ENCODE data around the gene AIFM3.
A peak's percentile ranks its signal among the peaks of the same experiment; 100 is the strongest.

Gene AIFM3

DNA sequence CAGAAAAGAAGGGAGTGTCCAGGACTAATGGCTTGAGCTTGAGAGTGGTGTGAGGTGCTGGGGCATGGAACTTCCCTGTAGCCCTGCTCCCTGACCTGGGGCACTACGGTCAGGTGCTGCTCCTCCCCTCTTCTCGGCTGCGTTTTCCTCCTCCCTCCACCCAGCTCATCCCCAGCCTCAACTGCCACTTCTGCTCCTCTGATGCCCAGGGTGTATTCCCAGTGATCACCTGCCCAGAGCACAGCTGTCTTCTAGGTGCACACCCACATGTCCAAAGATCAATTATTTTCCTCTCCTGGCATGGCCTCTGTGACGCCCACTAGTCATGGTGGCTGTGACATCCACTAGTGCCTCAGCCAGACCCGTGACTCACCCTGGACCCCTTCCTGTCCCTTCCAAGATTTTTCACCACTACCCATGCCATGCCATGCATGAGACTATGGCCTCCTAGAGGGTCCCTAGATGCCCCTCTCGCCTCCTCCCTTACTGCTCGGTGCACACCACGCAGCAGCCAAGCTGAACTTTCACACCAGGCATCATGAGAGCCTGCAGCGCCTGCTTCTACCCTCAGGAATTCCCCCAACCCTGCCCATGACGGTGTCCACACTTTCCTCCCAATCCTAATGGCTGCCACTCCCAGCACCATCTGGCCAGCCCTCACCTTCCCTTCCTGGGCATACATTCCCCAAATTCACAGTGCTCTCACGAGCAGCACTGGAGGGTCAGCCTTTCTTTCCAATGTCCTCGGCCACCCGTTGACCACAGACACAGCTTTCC, 49.8 kb downstream of the AIFM3 start:
- H3K27ac Mint-ChIP-seq = peak overlapping the region; percentile 80
- H3K36me3 Mint-ChIP-seq (ENCODE audit: low read depth) = no peaks in the 10 kb centered on the region
- H3K4me1 Mint-ChIP-seq = peaks cover 77% of the 10 kb centered on the region
- peak overlapping the region; percentile 67 for H3K4me3 Mint-ChIP-seq
- no peak for DNase-seq
- peaks cover 11% of the 10 kb centered on the region for H3K27me3 Mint-ChIP-seq (ENCODE audit: low read depth, poor library complexity)
- TF ChIP-seq, protein P1, sequence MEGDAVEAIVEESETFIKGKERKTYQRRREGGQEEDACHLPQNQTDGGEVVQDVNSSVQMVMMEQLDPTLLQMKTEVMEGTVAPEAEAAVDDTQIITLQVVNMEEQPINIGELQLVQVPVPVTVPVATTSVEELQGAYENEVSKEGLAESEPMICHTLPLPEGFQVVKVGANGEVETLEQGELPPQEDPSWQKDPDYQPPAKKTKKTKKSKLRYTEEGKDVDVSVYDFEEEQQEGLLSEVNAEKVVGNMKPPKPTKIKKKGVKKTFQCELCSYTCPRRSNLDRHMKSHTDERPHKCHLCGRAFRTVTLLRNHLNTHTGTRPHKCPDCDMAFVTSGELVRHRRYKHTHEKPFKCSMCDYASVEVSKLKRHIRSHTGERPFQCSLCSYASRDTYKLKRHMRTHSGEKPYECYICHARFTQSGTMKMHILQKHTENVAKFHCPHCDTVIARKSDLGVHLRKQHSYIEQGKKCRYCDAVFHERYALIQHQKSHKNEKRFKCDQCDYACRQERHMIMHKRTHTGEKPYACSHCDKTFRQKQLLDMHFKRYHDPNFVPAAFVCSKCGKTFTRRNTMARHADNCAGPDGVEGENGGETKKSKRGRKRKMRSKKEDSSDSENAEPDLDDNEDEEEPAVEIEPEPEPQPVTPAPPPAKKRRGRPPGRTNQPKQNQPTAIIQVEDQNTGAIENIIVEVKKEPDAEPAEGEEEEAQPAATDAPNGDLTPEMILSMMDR (IDR thresholded peaks at IDR 0.05) = no peak
- peaks cover 4% of the 10 kb centered on the region for H3K9me3 Mint-ChIP-seq

DNA sequence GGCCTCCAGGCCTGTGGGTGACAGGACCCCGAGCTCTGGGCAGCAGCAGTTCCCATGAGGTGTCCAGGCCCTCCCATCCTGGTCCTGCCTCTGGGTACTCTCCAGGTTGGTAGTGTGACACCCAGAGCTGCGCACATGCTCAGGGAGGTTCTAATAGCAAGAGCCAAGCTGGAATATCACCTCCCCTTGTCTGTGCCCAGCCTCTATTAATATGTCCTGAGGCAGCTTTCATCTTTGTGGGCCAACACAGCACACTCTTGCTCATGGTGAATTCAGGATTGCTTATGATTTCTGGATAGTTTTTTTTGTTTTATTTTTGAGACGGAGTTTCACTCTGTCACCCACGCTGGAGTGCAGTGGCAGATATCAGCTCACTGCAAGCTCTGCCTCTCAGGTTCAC, 51.3 kb downstream of the AIFM3 start:
- Mint-ChIP-seq H3K4me3 (no peak overlapping the region), H3K36me3 (ENCODE audit: low read depth) (no peaks in the 10 kb centered on the region), H3K27me3 (ENCODE audit: low read depth, poor library complexity) (peaks cover 11% of the 10 kb centered on the region), H3K9me3 (peaks cover 4% of the 10 kb centered on the region), H3K27ac (peak overlapping the region; percentile 39), H3K4me1 (peaks cover 62% of the 10 kb centered on the region)
- DNase-seq = no peak
- TF ChIP-seq, protein P1 (IDR thresholded peaks at IDR 0.05) = no peak

DNA sequence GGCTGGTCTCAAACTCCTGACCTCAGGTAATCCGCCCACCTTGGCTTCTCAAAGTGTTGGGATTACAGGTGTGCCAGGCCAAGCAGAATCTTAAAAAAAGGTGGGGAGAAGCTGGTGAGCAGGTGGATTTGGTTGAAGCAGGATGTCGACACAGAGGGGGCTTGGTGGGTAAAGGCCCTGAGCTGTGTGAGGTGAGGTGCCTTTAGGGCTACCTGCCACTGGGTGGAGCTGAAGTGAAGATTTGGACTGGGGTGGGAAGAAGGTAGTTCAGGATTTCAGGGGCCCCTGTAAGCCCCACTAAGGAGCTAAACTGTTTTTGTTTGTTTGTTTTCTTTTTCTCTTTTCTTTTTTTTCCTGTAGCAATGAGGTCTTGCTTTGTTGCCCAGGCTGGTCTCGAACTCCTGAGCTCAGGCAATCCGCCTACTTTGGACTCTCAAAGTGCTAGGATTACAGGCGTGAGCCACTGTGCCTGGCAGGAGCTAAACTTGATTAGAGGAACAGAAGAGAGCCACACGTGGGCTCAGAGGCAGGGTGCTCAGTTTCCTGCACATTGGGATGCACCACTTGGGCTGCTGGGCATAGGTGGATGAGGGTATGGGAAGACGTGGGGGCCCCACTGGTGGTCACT, 53.9 kb downstream of the AIFM3 start:
- TF ChIP-seq, protein P1 (IDR thresholded peaks at IDR 0.05) = peak; percentile 15
- DNase-seq = no peak
- no peak overlapping the region for H3K4me3 Mint-ChIP-seq
- H3K4me1 Mint-ChIP-seq = peaks cover 41% of the 10 kb centered on the region
- H3K9me3 Mint-ChIP-seq = peaks cover 4% of the 10 kb centered on the region
- peaks cover 11% of the 10 kb centered on the region for H3K27me3 Mint-ChIP-seq (ENCODE audit: low read depth, poor library complexity)
- H3K27ac Mint-ChIP-seq = no peak overlapping the region
- no peaks in the 10 kb centered on the region for H3K36me3 Mint-ChIP-seq (ENCODE audit: low read depth)

DNA sequence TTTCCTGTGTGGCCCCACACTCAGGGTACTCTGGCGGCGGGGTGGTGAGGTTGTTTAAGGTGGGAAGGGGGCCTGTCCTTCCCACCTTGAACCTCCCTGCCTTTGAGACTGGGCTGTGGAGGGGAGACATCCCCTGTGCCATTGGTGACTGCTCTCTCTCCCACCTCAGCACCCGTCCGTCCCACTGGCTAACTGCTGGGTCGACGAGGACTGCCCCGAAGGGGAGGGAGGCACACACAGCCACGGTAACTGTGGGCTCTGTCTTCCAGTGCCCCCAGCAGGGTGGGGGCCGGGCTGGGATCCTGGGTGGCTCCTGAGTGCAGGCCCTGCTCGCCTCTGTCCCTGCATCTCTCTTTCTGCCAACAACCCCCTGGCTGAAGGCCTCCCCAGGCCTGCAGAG, 55.5 kb downstream of the AIFM3 start:
- Mint-ChIP-seq H3K4me1 (peaks cover 26% of the 10 kb centered on the region), H3K27ac (no peak overlapping the region), H3K36me3 (ENCODE audit: low read depth) (no peaks in the 10 kb centered on the region), H3K9me3 (peaks cover 4% of the 10 kb centered on the region), H3K4me3 (no peak overlapping the region), H3K27me3 (ENCODE audit: low read depth, poor library complexity) (peaks cover 6% of the 10 kb centered on the region)
- TF ChIP-seq, protein P1 (IDR thresholded peaks at IDR 0.05) = no peak
- no peak for DNase-seq

DNA sequence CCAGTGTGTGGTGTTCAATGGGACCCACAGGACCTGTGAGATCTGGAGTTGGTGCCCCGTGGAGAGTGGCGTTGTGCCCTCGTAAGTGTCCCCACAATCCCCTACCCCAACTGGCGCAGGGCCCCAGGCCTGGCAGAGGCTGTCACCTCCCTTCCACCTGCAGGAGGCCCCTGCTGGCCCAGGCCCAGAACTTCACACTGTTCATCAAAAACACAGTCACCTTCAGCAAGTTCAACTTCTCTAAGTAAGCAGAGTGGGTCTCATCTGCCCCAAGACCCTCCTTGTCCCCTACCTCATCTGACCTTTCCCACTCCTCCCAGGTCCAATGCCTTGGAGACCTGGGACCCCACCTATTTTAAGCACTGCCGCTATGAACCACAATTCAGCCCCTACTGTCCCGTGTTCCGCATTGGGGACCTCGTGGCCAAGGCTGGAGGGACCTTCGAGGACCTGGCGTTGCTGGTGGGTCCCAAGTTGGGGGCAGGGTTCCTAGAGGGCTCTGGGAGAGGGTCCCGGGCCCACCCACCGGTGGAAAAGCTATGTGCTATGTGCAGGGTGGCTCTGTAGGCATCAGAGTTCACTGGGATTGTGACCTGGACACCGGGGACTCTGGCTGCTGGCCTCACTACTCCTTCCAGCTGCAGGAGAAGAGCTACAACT, 56.0 kb downstream of the AIFM3 start:
- Mint-ChIP-seq H3K27ac (no peak overlapping the region), H3K27me3 (ENCODE audit: low read depth, poor library complexity) (peaks cover 6% of the 10 kb centered on the region), H3K36me3 (ENCODE audit: low read depth) (no peaks in the 10 kb centered on the region), H3K9me3 (peaks cover 4% of the 10 kb centered on the region), H3K4me1 (peaks cover 20% of the 10 kb centered on the region), H3K4me3 (no peak overlapping the region)
- TF ChIP-seq, protein P1 (IDR thresholded peaks at IDR 0.05) = no peak
- no peak for DNase-seq
